Kidney (tissue), 14 donors: ENCODE results near the gene KIF20A. TPM values are rescaled to one million over a fixed set of nuclear protein-coding genes. Genes with fewer than 3 reads are reported as not detected.
"Not testable (repeated sequence)": the region's sequence is repeated elsewhere in the genome, so short reads cannot be mapped to it uniquely, and the experiment has no call there.

Experiments
- DNase-seq, 5 donors: peaks; one replicate each; pipeline ENCODE4 v3.0.0-alpha.2; 2013 to 2020
- FAIRE-seq: peaks from 2 replicates; lab custom pipeline; 2012; peaks lifted over from hg19 to GRCh38; lab: Jason Lieb, UNC
- H3K27ac ChIP-seq, 2 donors: one replicate each; pipeline ENCODE4 v1.7.0; 2013; ENCODE audit warnings: low read depth in 2 of 2, low read length in 2 of 2, inconsistent platforms in 1 of 2
- H3K27me3 ChIP-seq: one replicate; pipeline ENCODE4 v1.7.1; 2013; ENCODE audit warnings: low read length, inconsistent platforms; ENCODE audit not compliant: control insufficient read depth, insufficient read depth
- H3K36me3 ChIP-seq, 3 donors: one replicate each; pipeline versions ENCODE4 v1.7.0 to v1.7.1; 2013; ENCODE audit warnings: low read length in 3 of 3, control low read depth in 1 of 3, inconsistent platforms in 1 of 3; ENCODE audit not compliant: insufficient read depth in 3 of 3, control insufficient read depth in 2 of 3
- H3K4me1 ChIP-seq, 3 donors: one replicate each; pipeline versions ENCODE4 v1.7.0 to v1.7.1; 2013; ENCODE audit warnings: low read length in 3 of 3, inconsistent platforms in 1 of 3, low read depth in 1 of 3; ENCODE audit not compliant: control insufficient read depth in 2 of 3, insufficient read depth in 2 of 3
- H3K4me3 ChIP-seq, 3 donors: one replicate each; pipeline versions ENCODE4 v1.7.0 to v1.8.1; 2013; ENCODE audit warnings: low read length in 3 of 3, control low read depth in 1 of 3, inconsistent platforms in 1 of 3
- H3K9ac ChIP-seq, 3 donors: one replicate each; pipeline versions ENCODE4 v1.7.0 to v1.7.1; 2013; ENCODE audit warnings: low read length in 3 of 3, control low read depth in 1 of 3, inconsistent platforms in 1 of 3
- H3K9me3 ChIP-seq, 3 donors: one replicate each; pipeline versions ENCODE4 v1.7.0 to v1.7.1; 2013; ENCODE audit warnings: low read length in 3 of 3, control low read depth in 1 of 3, inconsistent platforms in 1 of 3; ENCODE audit not compliant: control insufficient read depth in 2 of 3, insufficient read depth in 1 of 3
- intact Hi-C: fragments of 100-400 bp; cut with DNase I; formaldehyde crosslinking; loops from one replicate; pipeline ENCODE4 v1.11.1; 2022
- polyA plus RNA-seq: library from polyadenylated mRNA; stranded (reverse); fragments of 350-450 nt; fragmentation: Illumina TruSeq; extraction: RNeasy Lipid Tissue Mini Kit (QIAGEN cat#74804); gene quantifications from one replicate; pipeline ENCODE4 v1.2.3, GENCODE V29; 2014; ENCODE audit warnings: low read depth, low replicate concordance; ENCODE audit not compliant: insufficient read depth
- total RNA-seq: library from RNA; stranded (reverse); fragmentation: NEBNext Ultra II Directional; extraction: Animal tissue kit (Norgen Biotek cat#: 25700); gene quantifications from one replicate; pipeline ENCODE4 v1.2.1, GENCODE V29; 2021
- TF ChIP-seq, protein P1 (sequence below): IDR thresholded peaks from 3 replicates; pipeline ENCODE4 v1.5.1; 2012; ENCODE audit warnings: mild to moderate bottlenecking, moderate library complexity, borderline replicate concordance; ENCODE audit not compliant: insufficient read depth; ENCODE audit errors: extremely low read depth
- donor health status: control.
- donor health status: control.
- donor health status: control.
- donor health status: control.
- donor health status: control.
- donor health status: DM: yes; HTN: yes; CAD: no.
- donor health status: Normal renal cell carcinoma (clear cell type).

KIF20A gene
- total and polyA plus RNA-seq, 2 donors from 2014 or later, result 0.22 to 0.63 TPM

DNA sequence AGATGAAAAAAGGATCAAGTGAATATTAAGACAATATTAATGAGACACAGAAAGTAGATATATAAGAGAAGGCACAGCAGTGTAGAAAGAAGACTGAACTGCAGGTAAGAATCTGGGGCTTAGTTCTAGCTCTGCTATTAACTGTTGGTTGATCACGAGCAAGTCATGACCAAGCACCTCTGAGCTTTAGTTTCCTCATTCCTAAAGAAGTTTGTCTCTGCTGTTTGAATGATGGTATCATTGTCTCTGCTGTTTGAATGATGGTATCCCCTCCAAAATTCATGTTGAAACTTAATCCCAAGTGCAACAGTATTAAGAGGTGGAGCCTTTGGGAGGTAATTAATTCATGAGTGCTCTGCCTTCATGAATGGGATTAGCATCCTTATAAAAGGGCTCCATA, 37.2 kb upstream of the KIF20A start:
- H3K9me3 ChIP-seq, result no peaks in the 10 kb centered on the region
- no peaks in the 10 kb centered on the region for H3K27me3 ChIP-seq
- DNase-seq (no peak), FAIRE-seq (no peak)
- H3K4me3 ChIP-seq, result no peak overlapping the region
- intact Hi-C loops, result no loop called here
- no peaks in the 10 kb centered on the region for H3K36me3 ChIP-seq
- TF ChIP-seq, protein P1, sequence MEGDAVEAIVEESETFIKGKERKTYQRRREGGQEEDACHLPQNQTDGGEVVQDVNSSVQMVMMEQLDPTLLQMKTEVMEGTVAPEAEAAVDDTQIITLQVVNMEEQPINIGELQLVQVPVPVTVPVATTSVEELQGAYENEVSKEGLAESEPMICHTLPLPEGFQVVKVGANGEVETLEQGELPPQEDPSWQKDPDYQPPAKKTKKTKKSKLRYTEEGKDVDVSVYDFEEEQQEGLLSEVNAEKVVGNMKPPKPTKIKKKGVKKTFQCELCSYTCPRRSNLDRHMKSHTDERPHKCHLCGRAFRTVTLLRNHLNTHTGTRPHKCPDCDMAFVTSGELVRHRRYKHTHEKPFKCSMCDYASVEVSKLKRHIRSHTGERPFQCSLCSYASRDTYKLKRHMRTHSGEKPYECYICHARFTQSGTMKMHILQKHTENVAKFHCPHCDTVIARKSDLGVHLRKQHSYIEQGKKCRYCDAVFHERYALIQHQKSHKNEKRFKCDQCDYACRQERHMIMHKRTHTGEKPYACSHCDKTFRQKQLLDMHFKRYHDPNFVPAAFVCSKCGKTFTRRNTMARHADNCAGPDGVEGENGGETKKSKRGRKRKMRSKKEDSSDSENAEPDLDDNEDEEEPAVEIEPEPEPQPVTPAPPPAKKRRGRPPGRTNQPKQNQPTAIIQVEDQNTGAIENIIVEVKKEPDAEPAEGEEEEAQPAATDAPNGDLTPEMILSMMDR, result no peak
- H3K27ac ChIP-seq, result no peak overlapping the region
- no peak overlapping the region for H3K9ac ChIP-seq
- no peaks in the 10 kb centered on the region for H3K4me1 ChIP-seq

- H3K9me3 ChIP-seq, H3K4me1 ChIP-seq, H3K27me3 ChIP-seq, DNase-seq, H3K4me3 ChIP-seq, H3K36me3 ChIP-seq, H3K9ac ChIP-seq, FAIRE-seq, H3K27ac ChIP-seq, intact Hi-C loops: not testable (repeated sequence)
Measured at GRCh38 chr5:138143578-138143977, 35.3 kb upstream of the KIF20A start.

DNA sequence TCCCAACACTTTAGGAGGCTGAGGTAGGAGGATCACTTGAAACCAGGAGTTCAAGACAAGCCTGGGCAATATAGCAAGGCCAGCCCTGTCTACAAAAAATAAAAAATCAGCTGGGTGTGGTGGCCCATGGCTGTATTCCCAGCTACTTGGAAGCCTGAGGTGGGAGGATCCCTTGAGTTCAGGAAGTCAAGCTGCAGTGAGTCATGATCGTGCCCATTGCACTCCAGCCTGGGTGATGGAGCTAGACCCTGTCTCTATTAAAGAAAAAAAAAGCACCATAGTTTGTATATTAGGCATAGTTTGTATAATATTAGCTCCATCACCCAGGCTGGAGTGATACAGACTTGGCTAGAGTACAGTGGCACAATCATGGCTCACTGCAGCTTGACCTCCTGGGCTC, 30.1 kb upstream of the KIF20A start:
- Histone ChIP-seq H3K27ac (no peak overlapping the region), H3K9ac (no peak overlapping the region), H3K9me3 (no peaks in the 10 kb centered on the region), H3K4me1 (no peaks in the 10 kb centered on the region), H3K27me3 (no peaks in the 10 kb centered on the region), H3K36me3 (no peaks in the 10 kb centered on the region), H3K4me3 (no peak overlapping the region)
- DNase-seq (no peak), FAIRE-seq (no peak)
- TF ChIP-seq, protein P1, result no peak
- intact Hi-C loops, result no loop called here

DNA sequence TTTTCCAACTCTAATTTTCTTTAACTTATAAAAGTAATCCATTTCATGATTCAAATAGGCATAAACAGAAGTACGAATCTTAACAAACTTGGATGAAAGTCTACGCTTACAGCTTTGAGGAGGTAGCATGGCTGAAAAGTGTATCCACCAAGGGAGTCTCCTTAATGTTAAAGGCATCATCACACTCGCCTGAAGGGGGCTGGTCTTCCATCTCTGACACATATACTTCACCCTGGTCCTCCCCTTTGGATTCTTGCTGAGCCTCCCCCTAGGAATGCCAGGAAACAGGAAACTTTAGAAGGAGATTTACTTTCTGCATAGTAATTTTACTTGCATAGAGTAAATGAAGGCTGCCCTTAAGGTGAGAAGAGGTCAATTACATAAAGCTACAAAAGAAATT, 29.4 kb upstream of the KIF20A start:
- no peaks in the 10 kb centered on the region for H3K9me3 ChIP-seq
- H3K4me1 ChIP-seq, result no peaks in the 10 kb centered on the region
- H3K27ac ChIP-seq, result no peak overlapping the region
- peak in 2 of 5 donors; percentile 15 to 34 for DNase-seq
- TF ChIP-seq, protein P1, result no peak
- H3K36me3 ChIP-seq, result no peaks in the 10 kb centered on the region
- no peak for FAIRE-seq
- H3K9ac ChIP-seq, result no peak overlapping the region
- no peak overlapping the region for H3K4me3 ChIP-seq
- no peaks in the 10 kb centered on the region for H3K27me3 ChIP-seq
- intact Hi-C loops, result no loop called here

GRCh38 chr5:138155977-138156376, 22.9 kb upstream of the KIF20A start:
- FAIRE-seq, H3K27ac ChIP-seq, H3K9ac ChIP-seq, intact Hi-C loops, H3K4me3 ChIP-seq, DNase-seq, H3K9me3 ChIP-seq, H3K4me1 ChIP-seq, H3K27me3 ChIP-seq: not testable (repeated sequence)
- peaks cover 5 to 28% (median 27%) of the 10 kb centered on the region in 3 donors for H3K36me3 ChIP-seq
